ENCODE data around the gene ACTL6B. TPM values are rescaled to one million over a fixed set of nuclear protein-coding genes. Genes with fewer than 3 reads are reported as not detected.

The ACTL6B gene
- total and polyA plus RNA-seq, 9 of the 15 experiments (the other 6 are each of a cell fraction or from before 2014, with no cell fraction given), result not detected

DNA sequence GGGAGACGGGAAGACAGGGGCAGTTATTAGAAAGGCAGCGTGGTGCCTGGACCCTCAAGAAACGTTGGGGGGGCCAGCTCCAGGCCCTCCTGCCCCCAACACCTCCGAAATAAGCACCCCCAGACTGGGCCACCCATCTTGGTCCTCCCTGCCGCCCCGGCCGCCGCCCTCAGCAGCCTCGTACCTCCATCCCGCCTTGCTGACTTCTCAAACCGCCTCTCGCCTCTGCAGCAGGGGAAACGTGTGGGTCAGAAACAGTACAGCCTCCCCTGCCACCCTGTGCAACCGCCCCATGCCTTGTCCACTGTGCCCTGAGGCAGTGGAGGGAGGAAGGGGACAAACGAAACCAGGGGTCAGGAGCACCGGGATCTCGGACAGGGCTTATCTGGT lies 30.6 kb upstream of the ACTL6B start:
- DNase-seq (ENCODE audit: extremely low read depth in 1 of 4, low spot score in 3 of 4), result no peak
- in situ Hi-C loops (cut with MboI), result no loop called here
- Histone ChIP-seq H3K9me3 (replicated peaks; ENCODE audit: control insufficient read depth, insufficient read depth, low read depth, low read length) (no peaks in the 10 kb centered on the region), H4K20me1 (replicated peaks; ENCODE audit: control insufficient read depth, insufficient read depth, low read length) (peaks cover 20% of the 10 kb centered on the region), H3K4me3 (no peak overlapping the region), H3K79me2 (ENCODE audit: control insufficient read depth, insufficient read depth, low read length) (peaks cover 37% of the 10 kb centered on the region), H3K27me3 (ENCODE audit: control insufficient read depth in 2 of 2, insufficient read depth in 2 of 2, low read length in 2 of 2) (no peaks in the 10 kb centered on the region), H3K4me2 (ENCODE audit: insufficient read depth, low read length) (no peak overlapping the region), H3K27ac (ENCODE audit: extremely low read depth, low read depth, low read length) (no peak overlapping the region), H3K4me1 (replicated peaks in 1 of 2; ENCODE audit: control insufficient read depth in 2 of 2, insufficient read depth in 2 of 2, low read length in 2 of 2) (peaks cover 4 to 77% of the 10 kb centered on the region in 2 experiments), H3K9ac (ENCODE audit: insufficient read depth in 1 of 2, low read depth in 2 of 2, low read length in 2 of 2) (no peak overlapping the region), H3K9me1 (ENCODE audit: control insufficient read depth, insufficient read depth, low read length) (no peaks in the 10 kb centered on the region), H3K36me3 (ENCODE audit: control insufficient read depth, insufficient read depth, low read length) (peaks cover 93% of the 10 kb centered on the region; the same call in 2 of the 3 replicates), H2AFZ (ENCODE audit: low read depth, low read length) (no peak overlapping the region)
- TF ChIP-seq ZNF217 (CRISPR knock-in tag; IDR thresholded peaks at IDR 0.05), result no peak
- no peak for TF ChIP-seq ATF3 (IDR thresholded peaks at IDR 0.05)
- TF ChIP-seq ATF3 (CRISPR knock-in tag; conservative IDR thresholded peaks at IDR 0.05), result no peak
- TF ChIP-seq RBFOX2 (IDR thresholded peaks at IDR 0.05; ENCODE audit: low read depth, low read length), result peak; percentile 52
- no peak for TF ChIP-seq FUS (optimal IDR thresholded peaks at IDR 0.05; ENCODE audit: low read depth, low read length)
- TF ChIP-seq POLR2G (IDR thresholded peaks at IDR 0.05; ENCODE audit: low read depth, low read length), result 0 out of 2 replicates have a peak, but pooled peaks have one; percentile 59
- intact Hi-C loops (cut with micrococcal nuclease), result no loop called here
- no TSS peak for BruUV-seq (replicated peaks)
- WGBS (ENCODE audit: insufficient coverage, low coverage, missing lambda C conversion rate), result 96% methylated on average over 9 of the region's 17 CpGs
- ATAC-seq, result no peak
- no peak for FAIRE-seq
- POLR2A ChIA-PET, result interaction anchor here (0.7 to 1.2 kb wide), 2 partner anchors 18 to 100 kb away, joined by 3 read pairs; partner anchors contain the start of gene FBXO24
- CTCF ChIA-PET (ENCODE audit: low intra/inter-chr PET ratio), result interaction anchor here (0.7 kb wide), 1 partner anchor 13 kb away, joined by 4 read pairs; no protein-coding TSS in a partner anchor

Data from K562 (cell line).